Measurements from ENCODE around the gene COX5A. TPM values are rescaled to one million over a fixed set of nuclear protein-coding genes. Genes with fewer than 3 reads are reported as not detected.

Gene COX5A
- total RNA-seq, 1 donor from 2014 or later, result 207 TPM

- H3K4me2 ChIP-seq (ENCODE audit: low read length), result no peak overlapping the region
- no peak overlapping the region for H3K27ac ChIP-seq (ENCODE audit: low read depth, low read length)
- H3K79me2 ChIP-seq (ENCODE audit: insufficient read depth, low read length), result peaks cover 5% of the 10 kb centered on the region
- Mint-ChIP-seq H3K4me3 (ENCODE audit: unreplicated experiment) (no peak overlapping the region), H3K27ac (ENCODE audit: unreplicated experiment) (no peak overlapping the region), H3K36me3 (ENCODE audit: low read depth, unreplicated experiment) (peaks cover 3% of the 10 kb centered on the region), H3K4me1 (ENCODE audit: low read depth, unreplicated experiment) (peaks cover 19% of the 10 kb centered on the region), H3K27me3 (ENCODE audit: low read depth, unreplicated experiment) (no peaks in the 10 kb centered on the region), H3K9me3 (ENCODE audit: unreplicated experiment) (no peaks in the 10 kb centered on the region)
- no peaks in the 10 kb centered on the region for H4K20me1 ChIP-seq (ENCODE audit: insufficient read depth, low read length)
- no peaks in the 10 kb centered on the region for H3K36me3 ChIP-seq (ENCODE audit: insufficient read depth, low read length)
- no peak for TF ChIP-seq EZH2 (IDR thresholded peaks at IDR 0.05; ENCODE audit: insufficient read depth, low read length)
- no peak for TF ChIP-seq CTCF (IDR thresholded peaks at IDR 0.05; ENCODE audit: insufficient read depth, low read depth, low read length)
- no peak overlapping the region for H3K9ac ChIP-seq (ENCODE audit: low read length)
- H3K4me1 ChIP-seq (ENCODE audit: insufficient read depth, low read length), result peaks cover 18% of the 10 kb centered on the region
- H3K4me3 ChIP-seq (ENCODE audit: insufficient read depth, low read depth, low read length), result no peak overlapping the region
- DNase-seq (ENCODE audit: low read depth) (no peak), FAIRE-seq (no peak)
- H3K9me3 ChIP-seq (ENCODE audit: insufficient read depth, low read depth, low read length), result peaks cover 5% of the 10 kb centered on the region
- no peaks in the 10 kb centered on the region for H3K27me3 ChIP-seq (ENCODE audit: insufficient read depth, low read length)
- no peak overlapping the region for H2AFZ ChIP-seq (ENCODE audit: low read depth, low read length)
Observed at GRCh38 chr15:74885461-74885860, 52.4 kb downstream of the COX5A start.

GRCh38 chr15:74884428-74885223 is 53.2 kb downstream of the COX5A start:
- FAIRE-seq, result no peak

More at GRCh38 chr15:74884428-74885223, 53.2 kb downstream of the COX5A start:
- TF ChIP-seq EZH2 (IDR thresholded peaks at IDR 0.05; ENCODE audit: insufficient read depth, low read length) (no peak), CTCF (IDR thresholded peaks at IDR 0.05; ENCODE audit: insufficient read depth, low read depth, low read length) (no peak)
- H3K9me3 Mint-ChIP-seq (ENCODE audit: unreplicated experiment), result no peaks in the 10 kb centered on the region
- H3K36me3 Mint-ChIP-seq (ENCODE audit: low read depth, unreplicated experiment), result peaks cover 3% of the 10 kb centered on the region
- Histone ChIP-seq H3K27me3 (ENCODE audit: insufficient read depth, low read length) (no peaks in the 10 kb centered on the region), H3K9ac (ENCODE audit: low read length) (no peak overlapping the region), H3K79me2 (ENCODE audit: insufficient read depth, low read length) (no peaks in the 10 kb centered on the region), H3K4me3 (ENCODE audit: insufficient read depth, low read depth, low read length) (no peak overlapping the region), H3K36me3 (ENCODE audit: insufficient read depth, low read length) (no peaks in the 10 kb centered on the region), H3K4me1 (ENCODE audit: insufficient read depth, low read length) (peaks cover 15% of the 10 kb centered on the region), H3K9me3 (ENCODE audit: insufficient read depth, low read depth, low read length) (peaks cover 5% of the 10 kb centered on the region), H3K4me2 (ENCODE audit: low read length) (peak overlapping the region; percentile 56), H3K27ac (ENCODE audit: low read depth, low read length) (no peak overlapping the region), H4K20me1 (ENCODE audit: insufficient read depth, low read length) (no peaks in the 10 kb centered on the region), H2AFZ (ENCODE audit: low read depth, low read length) (no peak overlapping the region)
- H3K4me3 Mint-ChIP-seq (ENCODE audit: unreplicated experiment), result no peak overlapping the region
- peaks cover 17% of the 10 kb centered on the region for H3K4me1 Mint-ChIP-seq (ENCODE audit: low read depth, unreplicated experiment)
- H3K27me3 Mint-ChIP-seq (ENCODE audit: low read depth, unreplicated experiment), result no peaks in the 10 kb centered on the region
- H3K27ac Mint-ChIP-seq (ENCODE audit: unreplicated experiment), result peak overlapping the region; percentile 72
- peak; percentile 58 for DNase-seq (ENCODE audit: low read depth)

All from astrocyte (in vitro differentiated cells and primary cell).